IMR-90 (cell line): Measurements from ENCODE around the gene DHX15. TPM values are rescaled to one million over a fixed set of nuclear protein-coding genes. Genes with fewer than 3 reads are reported as not detected.

Experiments
- ATAC-seq: fragments of 200-7000 bp; cut with Tn5 transposase; 2 replicates; pipeline ENCODE4 v1.9.1; 2020; ENCODE audit warnings: low read depth, mild to moderate bottlenecking, moderate library complexity
- BruUV-seq: library from RNA; stranded (reverse); fragments of 400-500 nt; replicated peaks from 2 replicates; lab custom pipeline; 2021; lab: Mats Ljungman, UMichigan
- CTCF ChIA-PET: fragments of 300-600 bp; formaldehyde crosslinking; extraction: SDS; loops from one replicate; lab custom pipeline; 2021; ENCODE audit warnings: antibody characterized with exemption; lab: Yijun Ruan, JAX
- POLR2A ChIA-PET: fragments of 300-600 bp; sonication (Branson Sonifier 250); formaldehyde crosslinking; loops from one replicate; lab custom pipeline; 2022; ENCODE audit warnings: antibody characterized with exemption; ENCODE audit not compliant: unreplicated experiment; lab: Charles Lee
- DNase-seq: peaks from one replicate; pipeline ENCODE4 v3.0.0; 2013
- H2AFZ ChIP-seq: replicated peaks from 2 replicates; pipeline ENCODE3; 2013; ENCODE audit warnings: low read length, mild to moderate bottlenecking; ENCODE audit not compliant: poor library complexity
- H2AK5ac ChIP-seq: 2 replicates; pipeline ENCODE4 v1.6.1; 2013; ENCODE audit warnings: low read depth, low read length, inconsistent platforms
- H2AK9ac ChIP-seq: replicated peaks from 2 replicates; pipeline ENCODE3; 2013; ENCODE audit warnings: mild to moderate bottlenecking, low read depth, low read length, moderate library complexity; ENCODE audit not compliant: poor library complexity
- H2BK120ac ChIP-seq: 2 replicates; pipeline ENCODE4 v1.6.1; 2013; ENCODE audit warnings: low read depth, low read length, inconsistent platforms
- H2BK15ac ChIP-seq: 3 replicates; pipeline ENCODE4 v1.6.1; 2013; ENCODE audit warnings: low read depth, low read length, inconsistent platforms
- H2BK20ac ChIP-seq: 2 replicates; pipeline ENCODE4 v1.6.1; 2013; ENCODE audit warnings: low read depth, mild to moderate bottlenecking, inconsistent platforms, low read length, moderate library complexity
- H2BK5ac ChIP-seq: 2 replicates; pipeline ENCODE4 v1.6.1; 2013; ENCODE audit warnings: mild to moderate bottlenecking, low read depth, low read length, inconsistent platforms; ENCODE audit not compliant: poor library complexity, severe bottlenecking
- H3K14ac ChIP-seq: replicated peaks from 2 replicates; pipeline ENCODE4 v1.6.1; 2013; ENCODE audit warnings: low read depth, low read length, inconsistent platforms
- H3K18ac ChIP-seq: 2 replicates; pipeline ENCODE4 v1.6.1; 2013; ENCODE audit warnings: low read depth, low read length, control low read depth
- H3K23ac ChIP-seq: 2 replicates; pipeline ENCODE4 v1.6.1; 2013; ENCODE audit warnings: low read depth, low read length, inconsistent platforms
- H3K27ac ChIP-seq: 2 replicates; pipeline ENCODE4 v1.5.1; 2013; ENCODE audit warnings: mild to moderate bottlenecking, control low read depth, low read length; ENCODE audit not compliant: insufficient read depth
- H3K27me3 ChIP-seq: 2 replicates; pipeline ENCODE4 v1.6.1; 2013; ENCODE audit warnings: low read length; ENCODE audit not compliant: control insufficient read depth, insufficient read depth
- H3K36me3 ChIP-seq: 2 replicates; pipeline ENCODE4 v1.6.1; 2013; ENCODE audit warnings: low read length, mixed read lengths; ENCODE audit not compliant: control insufficient read depth, insufficient read depth
- H3K4ac ChIP-seq: 2 replicates; pipeline ENCODE4 v1.6.1; 2013; ENCODE audit warnings: low read depth, low read length, inconsistent platforms
- H3K4me1 ChIP-seq: 2 replicates; pipeline ENCODE4 v1.6.1; 2013; ENCODE audit warnings: low read length, mixed read lengths; ENCODE audit not compliant: control insufficient read depth, insufficient read depth
- H3K4me2 ChIP-seq: 2 replicates; pipeline ENCODE4 v1.6.1; 2013; ENCODE audit warnings: low read depth, mild to moderate bottlenecking, control low read depth, low read length, moderate library complexity
- H3K4me3 ChIP-seq: 2 replicates; pipeline ENCODE4 v1.5.1; 2013; ENCODE audit warnings: low read depth, mild to moderate bottlenecking, control low read depth, low read length, moderate library complexity; ENCODE audit not compliant: insufficient read depth
- H3K56ac ChIP-seq: 2 replicates; pipeline ENCODE4 v1.6.1; 2013; ENCODE audit warnings: low read length, inconsistent platforms; ENCODE audit not compliant: insufficient read depth; ENCODE audit errors: extremely low read depth
- H3K79me1 ChIP-seq, 2 experiments: 2 replicates each; pipeline ENCODE4 v1.6.1; 2013; ENCODE audit warnings: low read length in 2 of 2, inconsistent platforms in 1 of 2, low read depth in 1 of 2
- H3K9ac ChIP-seq: 2 replicates; pipeline ENCODE4 v1.6.1; 2013; ENCODE audit warnings: low read depth, low read length, control low read depth
- H3K9me1 ChIP-seq: 2 replicates; pipeline ENCODE4 v1.6.1; 2013; ENCODE audit warnings: low read length, inconsistent platforms; ENCODE audit not compliant: insufficient read depth
- H3K9me3 ChIP-seq: 2 replicates; pipeline ENCODE4 v1.6.1; 2013; ENCODE audit warnings: low read length; ENCODE audit not compliant: control insufficient read depth, insufficient read depth
- H4K20me1 ChIP-seq: 2 replicates; pipeline ENCODE4 v1.6.1; 2013; ENCODE audit warnings: low read length, inconsistent platforms; ENCODE audit not compliant: insufficient read depth
- H4K5ac ChIP-seq: 2 replicates; pipeline ENCODE4 v1.6.1; 2013; ENCODE audit warnings: mild to moderate bottlenecking, low read depth, low read length, control low read depth
- H4K8ac ChIP-seq, 2 experiments: 2 replicates each; pipeline ENCODE4 v1.6.1; 2013; ENCODE audit warnings: low read depth in 2 of 2, low read length in 2 of 2, control low read depth in 1 of 2, inconsistent platforms in 1 of 2
- H4K91ac ChIP-seq: 2 replicates; pipeline ENCODE4 v1.6.1; 2013; ENCODE audit warnings: low read depth, low read length, inconsistent platforms; ENCODE audit not compliant: insufficient read depth
- BHLHE40 ChIP-seq: fragments of 150-350 bp; IDR thresholded peaks from 2 replicates; pipeline ENCODE4 v1.6.1; 2016; ENCODE audit warnings: mild to moderate bottlenecking, low read depth, low read length
- CEBPB ChIP-seq: IDR thresholded peaks from 2 replicates; pipeline ENCODE4 v1.6.1; 2012; ENCODE audit warnings: low read depth, low read length, improper control_type of control experiment
- CHD1 ChIP-seq: IDR thresholded peaks from 2 replicates; pipeline ENCODE4 v1.6.1; 2012; ENCODE audit warnings: low read depth, low read length, improper control_type of control experiment
- CTCF ChIP-seq: conservative IDR thresholded peaks from 2 replicates; pipeline ENCODE4 v1.5.1; 2012; ENCODE audit warnings: mild to moderate bottlenecking, low read depth, low read length, improper control_type of control experiment
- ELK1 ChIP-seq: fragments of 150-350 bp; IDR thresholded peaks from 2 replicates; pipeline ENCODE4 v1.6.1; 2016; ENCODE audit warnings: low read depth, mild to moderate bottlenecking, low read length, moderate library complexity, borderline replicate concordance
- FOS ChIP-seq: fragments of 150-350 bp; IDR thresholded peaks from 2 replicates; pipeline ENCODE4 v1.6.1; 2016; ENCODE audit warnings: low read depth, low read length
- MAFK ChIP-seq: IDR thresholded peaks from 2 replicates; pipeline ENCODE4 v1.6.1; 2012; ENCODE audit warnings: low read depth, low read length, improper control_type of control experiment
- MAZ ChIP-seq: IDR thresholded peaks from 2 replicates; pipeline ENCODE4 v1.6.1; 2012; ENCODE audit warnings: low read depth, mild to moderate bottlenecking, low read length, improper control_type of control experiment, moderate library complexity, borderline replicate concordance
- MXI1 ChIP-seq: IDR thresholded peaks from 2 replicates; pipeline ENCODE4 v1.6.1; 2012; ENCODE audit warnings: low read depth, mild to moderate bottlenecking, low read length, moderate library complexity, borderline replicate concordance
- NFE2L2 ChIP-seq: fragments of 150-350 bp; IDR thresholded peaks from 2 replicates; pipeline ENCODE4 v1.6.1; 2016; ENCODE audit warnings: low read depth, mild to moderate bottlenecking, low read length
- POLR2A ChIP-seq: IDR thresholded peaks from 2 replicates; pipeline ENCODE4 v1.6.1; 2012; ENCODE audit warnings: mild to moderate bottlenecking, low read depth, low read length
- RAD21 ChIP-seq: IDR thresholded peaks from 2 replicates; pipeline ENCODE4 v1.6.1; 2012; ENCODE audit warnings: low read length, improper control_type of control experiment
- RFX5 ChIP-seq: IDR thresholded peaks from 2 replicates; pipeline ENCODE4 v1.8.0; 2012; ENCODE audit warnings: low read depth, mild to moderate bottlenecking, low read length, moderate library complexity
- SMC3 ChIP-seq: fragments of 150-350 bp; IDR thresholded peaks from 2 replicates; pipeline ENCODE4 v1.6.1; 2016; ENCODE audit warnings: low read depth, mild to moderate bottlenecking, antibody characterized with exemption, low read length, moderate library complexity
- USF2 ChIP-seq: fragments of 150-350 bp; IDR thresholded peaks from 2 replicates; pipeline ENCODE4 v1.6.1; 2017; ENCODE audit warnings: mild to moderate bottlenecking, antibody characterized with exemption, low read length, low read depth
- WGBS, 2 experiments: methylation state at CpG; one replicate each; pipeline versions ENCODE4 v1.1.5 to v1.1.7; 2013; ENCODE audit warnings: missing lambda C conversion rate in 2 of 2; ENCODE audit not compliant: insufficient read length in 1 of 2; ENCODE audit errors: extremely low coverage in 2 of 2; 5-methylcytosine and 5-hydroxymethylcytosine counted together
- dilution Hi-C: fragments of 300-500 bp; cut with HindIII; formaldehyde crosslinking; loops from one replicate; pipeline ENCODE4 v1.14.3; 2018; ENCODE audit warnings: low sequenced_read_pairs; ENCODE audit not compliant: unreplicated experiment
- in situ Hi-C: fragments of 300-500 bp; cut with MboI; formaldehyde crosslinking; loops from 3 replicates; pipeline ENCODE4 v1.14.3; 2019; ENCODE audit warnings: low sequenced_read_pairs, inconsistent platforms, mixed read lengths
- intact Hi-C: fragments of 100-400 bp; cut with micrococcal nuclease; formaldehyde crosslinking; loops from 2 replicates; pipeline ENCODE4 v1.10.0; 2022
- polyA plus RNA-seq, 3 experiments: library from polyadenylated mRNA; depleted of rRNA; stranded (reverse); fragments of >200 nt; gene quantifications; 2 replicates each; pipeline ENCODE4 v1.2.3, GENCODE V29; 2012; ENCODE audit warnings: low replicate concordance in 1 of 3
- total RNA-seq: library from RNA; depleted of rRNA; stranded (reverse); fragments of >200 nt; gene quantifications from 2 replicates; pipeline ENCODE4 v1.2.3, GENCODE V29; 2012

The DHX15 gene
- total and polyA plus RNA-seq, 2 of the 4 experiments (the other 2 are of a cell fraction): 97.9 to 172 TPM

GRCh38 chr4:24622146-24622834, 37.9 kb upstream of the DHX15 start:
- POLR2A ChIA-PET: no interaction called here
- dilution Hi-C loops: no loop called here
- ATAC-seq: no peak

More at GRCh38 chr4:24622146-24622834, 37.9 kb upstream of the DHX15 start:
- Histone ChIP-seq H3K14ac (no peak overlapping the region), H2BK120ac (no peak overlapping the region), H2AFZ (no peak overlapping the region), H3K36me3 (no peaks in the 10 kb centered on the region), H3K23ac (no peak overlapping the region), H3K18ac (no peak overlapping the region), H3K27ac (no peak overlapping the region), H3K56ac (no peak overlapping the region), H3K4me2 (no peak overlapping the region), H3K27me3 (peaks cover 5% of the 10 kb centered on the region), H3K4me1 (no peaks in the 10 kb centered on the region), H3K9ac (no peak overlapping the region), H4K91ac (no peak overlapping the region), H4K8ac (no peak overlapping the region), H3K4me3 (no peak overlapping the region), H3K9me3 (peaks cover 2% of the 10 kb centered on the region), H3K4ac (no peak overlapping the region), H2BK5ac (no peak overlapping the region), H3K79me1 (no peaks in the 10 kb centered on the region), H2AK5ac (no peak overlapping the region), H2BK20ac (no peak overlapping the region), H2AK9ac (no peak overlapping the region), H4K20me1 (no peaks in the 10 kb centered on the region), H2BK15ac (no peak overlapping the region), H3K9me1 (no peaks in the 10 kb centered on the region), H4K5ac (no peak overlapping the region)
- TF ChIP-seq MXI1 (no peak), RAD21 (no peak), CEBPB (no peak), ELK1 (no peak), POLR2A (no peak), NFE2L2 (no peak), FOS (no peak), MAZ (no peak), CHD1 (no peak), MAFK (no peak), CTCF (no peak), RFX5 (no peak), USF2 (no peak), BHLHE40 (no peak), SMC3 (no peak)
- CTCF ChIA-PET: no interaction called here
- DNase-seq: no peak
- no TSS peak for BruUV-seq
- no CpG with 5 or more reads among the region's 3 CpGs for WGBS, 2 experiments
- intact Hi-C loops (no loop called here), in situ Hi-C loops (no loop called here)
